ENCODE results near the gene KRTAP5-6. TPM values are rescaled to one million over a fixed set of nuclear protein-coding genes. Genes with fewer than 3 reads are reported as not detected.

KRTAP5-6 gene
- total RNA-seq, 2 donors from 2014 or later, result not detected

GRCh38 chr11:1650918-1651262 lies 46.1 kb upstream of the KRTAP5-6 start:
- DNase-seq (ENCODE audit: low spot score), result no peak

GRCh38 chr11:1651411-1651980 lies 45.5 kb upstream of the KRTAP5-6 start:
- intact Hi-C loops (cut with DNase I), result loop anchor here (1.0 to 10.0 kb wide), 3 partner anchors 41 to 503 kb away; no protein-coding TSS in a partner anchor
- H3K4me1 ChIP-seq (replicated peaks), result no peaks in the 10 kb centered on the region
- no peak overlapping the region for H3K27ac ChIP-seq
- no peak for TF ChIP-seq POLR2A (IDR thresholded peaks at IDR 0.05)
- no peak for TF ChIP-seq CTCF (IDR thresholded peaks at IDR 0.05)
- no peak for TF ChIP-seq POLR2AphosphoS5 (IDR thresholded peaks at IDR 0.05)
- H3K4me3 ChIP-seq, result no peak overlapping the region
- DNase-seq (ENCODE audit: low spot score), result no peak
- 93% methylated on average over 7 of the region's 7 CpGs for WGBS
- H3K9me3 ChIP-seq, result no peaks in the 10 kb centered on the region
- H3K27me3 ChIP-seq (replicated peaks; ENCODE audit: insufficient read depth), result no peaks in the 10 kb centered on the region
- no peaks in the 10 kb centered on the region for H3K36me3 ChIP-seq

More at GRCh38 chr11:1650918-1651262, 46.1 kb upstream of the KRTAP5-6 start:
- intact Hi-C loops (cut with DNase I), result loop anchor here (1.0 to 10.0 kb wide), 3 partner anchors 41 to 504 kb away; no protein-coding TSS in a partner anchor
- Histone ChIP-seq H3K9me3 (no peaks in the 10 kb centered on the region), H3K4me3 (no peak overlapping the region), H3K36me3 (no peaks in the 10 kb centered on the region), H3K27ac (no peak overlapping the region), H3K27me3 (replicated peaks; ENCODE audit: insufficient read depth) (no peaks in the 10 kb centered on the region), H3K4me1 (replicated peaks) (no peaks in the 10 kb centered on the region)
- no peak for TF ChIP-seq POLR2A (IDR thresholded peaks at IDR 0.05)
- no peak for TF ChIP-seq POLR2AphosphoS5 (IDR thresholded peaks at IDR 0.05)
- no peak for TF ChIP-seq CTCF (IDR thresholded peaks at IDR 0.05)
- WGBS, result 77% methylated on average over 5 of the region's 5 CpGs

GRCh38 chr11:1652026-1652425 lies 45.0 kb upstream of the KRTAP5-6 start:
- WGBS, result 85% methylated on average over 19 of the region's 19 CpGs

GRCh38 chr11:1652442-1652770 lies 44.6 kb upstream of the KRTAP5-6 start:
- intact Hi-C loops (cut with DNase I), result loop anchor here (5.0 to 10.0 kb wide), 2 partner anchors 40 to 502 kb away; no protein-coding TSS in a partner anchor
- H3K4me3 ChIP-seq, result no peak overlapping the region
- H3K9me3 ChIP-seq, result no peaks in the 10 kb centered on the region

More at GRCh38 chr11:1652026-1652425, 45.0 kb upstream of the KRTAP5-6 start:
- no peak for DNase-seq (ENCODE audit: low spot score)
- no peak overlapping the region for H3K4me3 ChIP-seq
- TF ChIP-seq POLR2AphosphoS5 (IDR thresholded peaks at IDR 0.05), result no peak
- TF ChIP-seq CTCF (IDR thresholded peaks at IDR 0.05), result no peak
- no peaks in the 10 kb centered on the region for H3K4me1 ChIP-seq (replicated peaks)
- H3K36me3 ChIP-seq, result no peaks in the 10 kb centered on the region
- no peaks in the 10 kb centered on the region for H3K9me3 ChIP-seq
- no peaks in the 10 kb centered on the region for H3K27me3 ChIP-seq (replicated peaks; ENCODE audit: insufficient read depth)
- intact Hi-C loops (cut with DNase I), result loop anchor here (5.0 to 10.0 kb wide), 2 partner anchors 40 to 503 kb away; no protein-coding TSS in a partner anchor
- no peak overlapping the region for H3K27ac ChIP-seq

More at GRCh38 chr11:1652442-1652770, 44.6 kb upstream of the KRTAP5-6 start:
- DNase-seq (ENCODE audit: low spot score), result no peak
- no peak for TF ChIP-seq CTCF (IDR thresholded peaks at IDR 0.05)
- no peak for TF ChIP-seq POLR2AphosphoS5 (IDR thresholded peaks at IDR 0.05)
- no peak for TF ChIP-seq POLR2A (IDR thresholded peaks at IDR 0.05)
- Histone ChIP-seq H3K27me3 (replicated peaks; ENCODE audit: insufficient read depth) (no peaks in the 10 kb centered on the region), H3K36me3 (no peaks in the 10 kb centered on the region), H3K27ac (no peak overlapping the region), H3K4me1 (replicated peaks) (no peaks in the 10 kb centered on the region)
- WGBS, result 48% methylated on average over 20 of the region's 20 CpGs

Measured in prostate gland (tissue), 2 donors.